PC-3 (cell line): ENCODE results near the gene GAS2L1.

ENCODE experiments used
- EZH2 ChIP-seq: fragments of 300-600 bp; sonication (generic); IDR thresholded peaks from one replicate; pipeline ENCODE4 v1.6.1; 2017; ENCODE audit warnings: antibody characterized with exemption, mild to moderate bottlenecking, low read length; ENCODE audit not compliant: unreplicated experiment
- EZH2phosphoT487 ChIP-seq: fragments of 300-600 bp; sonication (generic); IDR thresholded peaks from 2 replicates; pipeline ENCODE4 v1.6.1; 2018; ENCODE audit warnings: mild to moderate bottlenecking, antibody characterized with exemption, low read length, borderline replicate concordance
- TF ChIP-seq, protein P1 (sequence below): fragments of 300-600 bp; sonication (generic); conservative IDR thresholded peaks from 2 replicates; pipeline ENCODE4 v1.5.1; 2017; ENCODE audit warnings: antibody characterized with exemption, low read depth, mild to moderate bottlenecking, low read length

DNA sequence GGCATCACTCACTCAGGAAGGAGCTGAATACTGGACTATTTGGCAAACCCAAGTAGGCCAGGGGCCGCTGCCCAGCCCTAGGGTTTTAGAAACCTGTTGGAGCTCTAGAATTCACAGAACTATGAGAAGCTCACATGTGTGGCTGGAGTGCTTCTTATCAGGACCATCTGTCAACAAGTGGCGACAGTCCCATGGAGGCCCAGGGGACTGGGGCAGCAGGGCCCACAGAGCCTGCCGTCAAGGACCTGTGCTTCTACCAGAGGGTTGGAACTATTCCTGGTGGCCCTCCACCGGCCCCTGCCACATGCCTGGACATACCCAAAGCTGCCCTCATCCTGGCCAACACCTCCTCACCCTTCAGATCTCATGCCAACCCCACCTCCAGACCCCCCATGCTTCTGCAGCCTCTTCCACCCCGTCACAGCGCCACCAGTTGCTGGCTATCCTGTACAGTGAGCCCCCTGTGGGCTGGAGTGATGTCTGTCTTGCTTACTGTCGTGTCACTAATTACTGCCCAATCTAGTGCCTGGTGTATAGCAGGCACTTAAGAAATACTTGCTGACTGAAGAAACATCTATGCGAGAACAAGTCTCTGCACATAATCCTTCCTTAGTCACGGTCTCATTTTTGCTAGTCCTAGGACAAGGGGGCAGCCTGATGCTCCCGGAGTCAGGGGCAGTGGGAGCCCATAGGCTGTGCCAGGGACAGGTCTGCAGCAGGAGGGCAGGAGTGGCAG lies 36.3 kb downstream of the GAS2L1 start:
- TF ChIP-seq, protein P1, sequence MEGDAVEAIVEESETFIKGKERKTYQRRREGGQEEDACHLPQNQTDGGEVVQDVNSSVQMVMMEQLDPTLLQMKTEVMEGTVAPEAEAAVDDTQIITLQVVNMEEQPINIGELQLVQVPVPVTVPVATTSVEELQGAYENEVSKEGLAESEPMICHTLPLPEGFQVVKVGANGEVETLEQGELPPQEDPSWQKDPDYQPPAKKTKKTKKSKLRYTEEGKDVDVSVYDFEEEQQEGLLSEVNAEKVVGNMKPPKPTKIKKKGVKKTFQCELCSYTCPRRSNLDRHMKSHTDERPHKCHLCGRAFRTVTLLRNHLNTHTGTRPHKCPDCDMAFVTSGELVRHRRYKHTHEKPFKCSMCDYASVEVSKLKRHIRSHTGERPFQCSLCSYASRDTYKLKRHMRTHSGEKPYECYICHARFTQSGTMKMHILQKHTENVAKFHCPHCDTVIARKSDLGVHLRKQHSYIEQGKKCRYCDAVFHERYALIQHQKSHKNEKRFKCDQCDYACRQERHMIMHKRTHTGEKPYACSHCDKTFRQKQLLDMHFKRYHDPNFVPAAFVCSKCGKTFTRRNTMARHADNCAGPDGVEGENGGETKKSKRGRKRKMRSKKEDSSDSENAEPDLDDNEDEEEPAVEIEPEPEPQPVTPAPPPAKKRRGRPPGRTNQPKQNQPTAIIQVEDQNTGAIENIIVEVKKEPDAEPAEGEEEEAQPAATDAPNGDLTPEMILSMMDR: no peak
- TF ChIP-seq EZH2phosphoT487: no peak
- TF ChIP-seq EZH2: no peak
